Measurements from ENCODE around the gene PSMA7.

- TF ChIP-seq EZH2 (IDR thresholded peaks at IDR 0.05; ENCODE audit: borderline replicate concordance, low read length) (no peak), CTCF (conservative IDR thresholded peaks at IDR 0.05 in 1 of 2, IDR thresholded peaks at IDR 0.05 in 1 of 2; ENCODE audit: extremely low read depth in 1 of 2, insufficient read depth in 1 of 2, low read depth in 1 of 2, low read length in 2 of 2) (no peak)
These were observed 38.9 kb downstream of the PSMA7 start for GRCh38 chr20:62104234-62104789.
